Kasumi-1 (cell line): Measurements from ENCODE around the gene ENOPH1.
"Not testable (repeated sequence)": the region's sequence is repeated elsewhere in the genome, so short reads cannot be mapped to it uniquely, and the experiment has no call there.

Experiments
- DNase-seq, 2 experiments: peaks; one replicate each; lab custom pipeline; 2025; lab: John Stamatoyannopoulos, UW

Gene ENOPH1

DNA sequence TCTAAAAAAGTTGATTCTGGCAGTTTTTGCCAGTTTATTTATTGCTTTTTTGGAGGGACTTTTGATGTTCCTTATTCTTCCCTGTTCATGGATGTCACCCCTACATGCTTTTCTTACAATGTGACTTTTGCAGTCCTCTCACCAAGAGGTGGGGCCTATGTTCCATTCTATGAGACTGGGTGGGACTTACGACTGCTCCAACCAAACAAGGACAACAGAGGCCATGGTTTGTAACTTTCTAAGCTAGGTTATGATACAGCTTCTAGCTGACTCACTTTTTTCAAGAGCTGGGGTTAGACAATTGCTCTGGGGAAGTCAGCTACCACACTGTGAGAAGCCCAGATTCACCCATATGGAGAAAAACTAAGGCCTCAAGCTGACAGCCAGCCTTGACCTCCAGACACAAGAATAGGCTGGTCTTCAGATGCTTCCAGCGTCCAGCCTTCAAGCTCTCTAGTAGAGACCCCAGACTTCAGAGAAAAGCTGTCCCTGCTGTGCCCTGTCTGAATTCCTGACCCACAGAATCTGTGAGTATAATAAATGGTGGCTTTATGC, 39.5 kb downstream of the ENOPH1 start:
- DNase-seq, result no peak

DNA sequence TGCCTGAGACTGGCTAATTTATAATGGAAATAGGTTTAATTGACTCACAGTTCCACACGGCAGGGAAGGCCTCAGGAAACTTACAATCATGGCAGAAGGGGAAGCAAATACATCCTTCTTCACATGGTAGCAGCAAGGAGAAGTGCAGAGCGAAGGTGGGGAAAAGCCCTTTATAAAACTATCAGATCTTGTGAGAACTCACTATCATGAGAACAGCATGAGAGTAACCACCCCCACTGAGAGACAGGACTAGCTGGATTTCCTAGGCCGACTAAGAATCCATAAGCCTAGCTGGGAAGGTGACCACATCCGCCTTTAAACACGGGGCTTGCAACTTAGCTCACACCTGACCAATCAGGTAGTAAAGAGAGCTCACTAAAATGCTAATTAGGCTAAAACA, 42.7 kb downstream of the ENOPH1 start:
- DNase-seq, result not testable (repeated sequence)

DNA sequence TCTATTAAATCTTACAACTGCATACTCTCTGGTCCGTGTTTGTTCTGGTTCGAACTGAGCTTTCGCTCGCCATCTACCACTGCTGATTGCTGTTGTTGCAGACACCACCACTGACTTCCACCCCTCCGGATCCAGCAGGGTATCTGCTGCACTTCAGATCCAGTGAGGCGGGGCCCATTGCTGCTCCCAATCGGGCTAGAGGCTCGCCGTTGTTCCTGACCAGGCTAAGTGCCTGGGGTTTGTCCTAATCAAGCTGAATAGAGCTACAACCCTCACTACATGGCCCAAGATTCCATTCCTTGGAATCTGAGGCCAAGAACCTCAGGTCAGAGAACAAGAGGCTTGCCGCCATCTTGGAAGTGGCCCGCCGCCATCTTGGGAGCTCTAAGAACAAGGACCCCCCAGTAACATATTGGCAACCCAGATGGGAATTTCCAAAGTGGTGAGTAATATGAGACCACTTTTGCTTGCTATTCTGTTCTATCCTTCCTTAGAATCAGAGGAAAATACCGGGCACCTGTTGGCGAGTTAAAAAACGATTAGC, 43.3 kb downstream of the ENOPH1 start:
- no peak for DNase-seq

DNA sequence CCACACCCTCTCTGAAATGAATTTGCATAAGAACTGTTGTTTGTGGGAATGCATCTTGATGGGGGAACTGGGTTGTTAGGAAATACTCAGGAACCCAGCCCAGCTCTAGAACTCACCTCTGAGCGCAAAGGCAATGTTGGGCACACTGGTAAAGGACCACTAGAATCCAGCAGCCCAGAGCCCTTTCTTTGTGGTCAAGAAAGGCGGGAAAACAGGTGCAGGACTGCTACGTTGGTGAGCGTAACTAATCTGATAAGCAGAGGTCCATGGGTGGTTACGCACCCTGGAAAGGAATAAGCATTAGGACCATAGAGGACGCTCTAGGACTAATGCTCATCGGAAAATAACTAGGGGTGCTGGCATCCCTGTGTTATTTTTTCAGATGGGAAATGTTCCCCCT, 45.5 kb downstream of the ENOPH1 start:
- not testable (repeated sequence) for DNase-seq

DNA sequence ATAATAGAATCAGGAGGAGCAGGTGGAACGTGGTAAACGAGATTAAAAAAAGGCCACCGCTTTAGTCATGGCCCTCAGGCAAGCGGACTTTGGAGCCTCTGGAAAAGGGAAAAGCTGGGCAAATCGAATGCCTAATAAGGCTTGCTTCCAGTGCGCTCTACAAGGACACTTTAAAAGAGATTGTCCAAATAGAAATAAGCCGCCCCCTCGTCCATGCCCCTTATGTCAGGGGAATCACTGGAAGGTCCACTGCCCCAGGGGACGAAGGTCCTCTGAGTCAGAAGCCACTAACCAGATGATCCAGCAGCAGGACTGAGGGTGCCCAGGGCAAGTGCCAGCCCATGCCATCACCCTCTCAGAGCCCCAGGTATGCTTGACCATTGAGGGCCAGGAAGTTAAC, 47.1 kb downstream of the ENOPH1 start:
- not testable (repeated sequence) for DNase-seq

DNA sequence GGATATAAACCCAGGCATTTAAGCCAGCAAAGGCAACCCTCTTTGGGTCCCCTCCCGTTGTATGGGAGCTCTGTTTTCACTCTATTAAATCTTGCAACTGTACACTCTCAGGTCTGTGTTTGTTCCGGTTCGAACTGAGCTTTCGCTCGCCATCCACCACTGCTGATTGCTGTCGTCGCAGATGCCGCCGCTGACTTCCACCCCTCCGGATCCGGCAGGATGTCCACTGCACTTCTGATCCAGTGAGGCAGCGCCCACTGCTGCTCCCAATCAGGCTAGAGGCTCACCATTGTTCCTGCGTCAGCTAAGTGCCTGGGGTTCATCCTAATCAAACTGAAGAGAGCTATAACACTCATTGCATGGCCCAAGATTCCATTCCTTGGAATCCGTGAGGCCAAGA, 49.2 kb downstream of the ENOPH1 start:
- no peak for DNase-seq

DNA sequence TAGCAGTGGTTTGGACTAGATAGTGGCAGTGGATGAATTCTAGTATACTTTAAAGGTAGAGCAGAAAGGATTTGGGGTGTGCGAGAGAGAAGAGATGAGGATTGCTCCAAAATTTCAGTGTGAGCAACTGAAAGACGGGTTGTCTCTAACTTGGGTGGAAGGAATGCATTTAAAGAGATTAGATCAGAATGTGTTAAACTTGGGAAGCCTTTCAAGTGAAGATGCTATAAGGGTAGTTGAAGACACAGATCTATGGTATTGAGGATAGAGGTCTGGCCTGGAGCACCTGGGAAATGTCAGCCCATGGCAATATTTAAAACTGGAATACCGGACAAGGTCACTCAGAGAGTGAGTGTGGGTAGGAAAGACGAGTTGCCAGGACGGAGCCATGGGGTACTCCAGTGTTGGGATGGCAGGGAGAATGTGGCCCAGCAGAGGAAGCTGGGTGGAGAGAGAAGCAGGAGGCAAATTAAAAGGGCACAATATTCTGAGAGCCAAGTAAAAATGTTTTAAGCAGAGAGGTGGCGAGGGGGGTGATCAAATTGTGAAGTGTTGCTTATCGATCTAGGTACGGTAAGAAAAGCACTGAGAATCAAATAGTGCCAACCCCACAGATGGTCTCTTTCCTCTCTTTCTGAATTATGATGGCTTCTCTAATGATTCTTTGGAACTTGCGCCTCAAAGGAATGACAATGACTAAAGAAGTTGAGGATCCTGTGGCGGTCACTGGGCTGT, 50.5 kb downstream of the ENOPH1 start:
- DNase-seq, result no peak

DNA sequence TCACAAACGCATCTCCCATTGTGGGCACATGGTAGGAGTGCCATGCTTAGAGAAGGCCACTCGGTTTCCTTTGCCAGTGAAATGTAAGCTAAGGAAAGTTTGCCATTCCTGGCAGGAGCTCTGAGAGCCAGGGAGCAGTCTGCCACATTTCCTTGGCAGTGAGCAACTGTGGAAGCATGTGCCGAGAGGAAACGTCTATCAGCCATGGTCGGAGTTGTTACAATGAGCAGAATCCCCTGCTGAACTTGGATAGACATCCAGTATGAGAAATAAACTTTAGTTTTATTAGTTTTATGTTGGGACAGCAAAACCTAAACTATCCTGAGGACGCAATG, 51.1 kb downstream of the ENOPH1 start:
- DNase-seq, result no peak

DNA sequence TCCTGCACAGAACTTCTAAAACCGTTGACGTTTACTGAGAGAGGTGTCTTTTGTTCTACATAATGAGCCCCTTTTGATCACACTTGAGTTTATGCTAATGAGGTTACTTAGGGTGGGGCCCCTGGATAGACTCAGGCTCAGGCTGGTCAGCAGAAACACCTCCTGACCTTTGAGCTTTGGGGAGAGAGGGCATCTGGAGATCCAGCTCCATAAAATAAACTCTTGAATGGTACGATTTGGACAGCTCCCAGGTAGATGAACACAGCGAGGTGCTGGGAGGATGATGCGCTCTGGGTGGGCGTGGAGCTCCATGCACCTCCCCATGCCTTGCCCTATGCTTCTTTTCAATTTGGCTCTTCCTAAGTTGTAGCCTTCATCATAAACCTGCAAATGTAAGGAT, 52.0 kb downstream of the ENOPH1 start:
- no peak for DNase-seq

DNA sequence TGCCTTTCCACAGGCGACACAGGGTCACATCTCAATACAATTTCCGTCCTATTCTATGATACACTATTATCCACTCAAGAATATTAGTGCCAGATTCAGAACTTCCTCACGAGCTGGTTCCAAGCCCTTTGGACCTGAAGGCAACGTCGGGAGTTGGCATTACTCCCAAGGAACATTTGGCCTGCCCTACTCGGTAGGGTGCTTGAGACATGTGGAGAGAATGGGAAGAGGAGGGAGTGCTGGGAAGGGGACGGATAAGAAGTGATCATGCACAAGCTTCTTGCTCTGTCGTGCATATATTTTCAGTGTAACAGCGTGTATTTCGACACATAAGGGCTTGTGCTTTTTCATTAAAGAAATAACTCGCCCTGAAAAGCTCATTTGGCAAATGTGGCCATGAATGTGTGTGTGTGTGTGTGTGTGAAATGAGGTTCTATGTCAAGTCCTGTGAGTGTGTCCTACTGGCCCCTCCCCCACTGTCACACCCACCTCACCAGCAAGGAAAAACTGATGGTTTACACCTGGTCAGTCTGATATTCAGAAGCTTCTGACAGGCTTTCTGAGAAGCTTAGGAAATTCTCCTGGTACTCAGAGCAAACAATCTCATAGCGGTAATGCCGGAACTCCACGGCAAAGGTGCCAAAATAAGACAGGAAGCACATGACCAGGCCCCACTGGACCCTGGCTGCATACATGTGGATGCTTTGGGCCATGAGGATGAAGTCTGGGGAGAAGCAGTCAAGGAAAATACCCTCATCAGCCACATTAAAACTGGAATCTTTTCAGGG, 54.8 kb downstream of the ENOPH1 start:
- DNase-seq, result no peak

DNA sequence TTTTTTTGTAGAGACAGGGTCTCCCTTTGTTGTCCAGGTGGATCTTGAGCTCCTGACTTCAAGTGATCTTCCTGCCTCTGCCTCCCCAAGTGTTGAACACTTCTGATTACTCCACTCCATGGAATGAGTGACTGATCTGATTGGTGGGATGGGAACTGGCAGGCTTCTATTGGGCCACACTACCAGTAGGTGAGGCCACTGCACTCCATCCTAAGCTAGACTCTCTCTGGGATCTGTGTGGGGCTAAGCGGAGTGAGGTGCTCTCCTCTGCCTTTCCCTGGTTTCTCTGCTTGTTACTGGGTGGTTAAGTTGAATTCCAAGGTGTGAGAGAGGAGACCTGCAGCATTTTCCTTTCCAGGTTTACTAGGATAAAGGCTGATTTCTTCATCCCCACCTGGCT, 58.7 kb downstream of the ENOPH1 start:
- no peak for DNase-seq

DNA sequence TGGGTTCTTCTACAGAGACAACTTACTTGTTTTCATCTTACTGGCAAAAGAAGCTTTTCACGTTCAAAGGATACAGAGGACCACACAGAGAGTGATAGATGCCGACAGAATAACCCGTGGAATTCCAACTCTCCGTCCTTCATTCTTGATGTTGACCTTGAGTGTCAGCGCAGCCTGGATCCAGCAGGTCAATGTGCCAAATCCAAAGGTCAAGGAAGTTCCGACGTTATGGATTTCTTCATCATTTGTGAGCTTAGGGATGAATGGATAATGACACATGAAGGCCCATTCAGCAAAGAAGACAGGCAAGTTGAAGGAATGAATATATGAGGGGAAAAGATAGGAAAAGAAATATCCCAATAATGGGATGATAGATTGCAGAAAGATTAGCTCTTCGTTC, 59.6 kb downstream of the ENOPH1 start:
- no peak for DNase-seq

DNA sequence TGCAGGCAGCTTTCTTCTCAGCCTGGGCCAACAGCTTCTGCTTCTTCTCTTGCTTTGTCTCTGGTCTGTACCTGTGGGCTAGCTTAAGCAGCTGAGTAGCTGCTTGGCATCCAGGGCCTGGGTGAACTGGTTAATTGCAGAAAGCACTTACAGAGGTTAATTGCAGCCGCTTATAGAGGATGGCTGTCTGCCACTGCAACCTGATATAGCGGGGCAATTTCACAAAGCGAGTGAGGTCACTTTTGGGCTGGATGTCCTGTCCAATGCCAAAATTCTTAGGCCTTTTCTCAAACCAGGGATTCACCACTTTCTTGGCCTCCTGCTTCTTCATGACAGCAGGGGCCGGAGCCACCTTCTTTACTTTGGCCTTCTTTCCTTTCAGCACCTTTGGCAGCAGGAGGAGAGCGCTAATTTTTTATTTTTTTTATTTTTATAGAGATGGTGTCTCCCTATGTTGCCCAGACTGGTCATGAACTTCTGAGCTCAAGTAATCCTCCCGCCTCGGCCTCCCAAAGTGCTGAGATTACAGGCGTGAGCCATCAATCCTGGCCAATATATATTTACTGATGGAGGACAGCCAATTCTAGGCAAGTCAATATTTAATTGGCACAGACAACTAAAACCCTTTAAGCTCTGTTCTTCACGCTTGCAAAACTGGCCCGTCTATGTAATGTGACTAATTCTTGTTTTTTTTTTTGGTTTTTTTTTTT, 61.0 kb downstream of the ENOPH1 start:
- no peak for DNase-seq

DNA sequence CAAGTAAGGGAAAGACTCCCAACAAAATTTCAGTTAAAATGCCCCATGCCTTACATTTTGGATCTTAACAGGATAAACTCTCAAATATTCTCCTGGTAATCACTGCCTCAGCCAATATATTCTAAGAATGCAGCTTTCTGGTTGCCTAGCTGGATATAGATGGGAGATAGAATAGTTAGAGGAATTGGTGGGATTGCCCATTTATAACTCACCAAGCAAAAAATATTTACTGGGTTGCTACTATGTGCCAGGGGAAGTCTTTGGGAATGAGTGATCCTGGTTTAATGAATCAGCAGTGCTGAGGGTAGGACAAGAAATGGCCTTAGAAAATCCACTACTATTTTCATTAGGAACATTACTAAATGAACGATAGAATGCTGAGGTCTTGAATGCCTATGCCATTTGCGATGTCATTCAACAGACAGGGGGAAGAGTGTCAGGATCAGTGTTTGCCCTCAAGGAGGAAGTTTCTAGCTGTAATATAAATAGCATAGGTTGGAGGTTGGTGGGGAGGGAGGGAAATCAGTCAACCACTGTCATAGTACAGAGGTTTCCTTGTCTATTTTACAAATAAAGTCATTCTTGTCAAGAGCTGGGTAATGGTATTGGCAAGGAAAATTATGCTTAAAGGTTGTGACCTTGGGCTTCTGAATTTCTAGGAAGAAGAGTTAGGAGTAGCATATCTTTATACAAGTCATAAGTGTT, 63.5 kb downstream of the ENOPH1 start:
- DNase-seq, result peak; percentile 59 to 70

DNA sequence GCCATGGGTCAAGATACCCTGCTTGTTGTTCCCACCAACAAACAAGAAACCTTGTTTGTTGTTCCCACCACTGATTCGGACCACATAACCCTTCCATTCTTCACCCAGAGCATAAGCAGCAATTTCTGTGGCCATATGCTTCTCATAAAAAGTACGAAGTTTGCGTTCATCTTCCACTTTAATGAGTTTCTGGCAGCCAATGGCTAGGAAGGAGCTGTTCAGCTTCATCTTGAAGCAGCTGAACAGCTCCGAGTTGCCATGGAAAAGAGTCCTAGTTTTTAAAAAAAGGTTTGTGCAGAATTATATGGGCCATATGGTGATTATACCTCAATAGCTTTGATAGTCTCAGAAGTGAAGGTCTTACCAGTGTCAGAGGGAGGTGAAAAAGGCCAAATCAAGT, 65.3 kb downstream of the ENOPH1 start:
- DNase-seq, result no peak

DNA sequence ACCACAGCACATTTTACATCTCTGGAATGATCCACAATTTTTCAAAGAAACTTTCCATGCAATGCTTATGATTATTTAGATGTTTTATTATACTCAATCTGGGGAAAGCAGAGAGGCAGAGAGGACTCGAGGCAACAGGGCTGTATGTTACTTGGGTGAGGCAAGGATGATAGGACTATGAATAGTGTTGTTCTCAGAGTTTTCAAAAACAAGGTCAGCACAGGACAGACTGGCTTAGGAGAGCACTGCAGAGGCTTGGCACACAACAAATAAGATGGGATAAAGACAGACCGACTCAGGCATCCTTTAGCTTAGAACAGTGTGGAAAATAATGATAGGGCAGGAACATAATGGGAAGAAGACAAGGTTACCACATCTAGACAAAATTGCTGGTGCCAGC, 66.0 kb downstream of the ENOPH1 start:
- DNase-seq, result no peak

DNA sequence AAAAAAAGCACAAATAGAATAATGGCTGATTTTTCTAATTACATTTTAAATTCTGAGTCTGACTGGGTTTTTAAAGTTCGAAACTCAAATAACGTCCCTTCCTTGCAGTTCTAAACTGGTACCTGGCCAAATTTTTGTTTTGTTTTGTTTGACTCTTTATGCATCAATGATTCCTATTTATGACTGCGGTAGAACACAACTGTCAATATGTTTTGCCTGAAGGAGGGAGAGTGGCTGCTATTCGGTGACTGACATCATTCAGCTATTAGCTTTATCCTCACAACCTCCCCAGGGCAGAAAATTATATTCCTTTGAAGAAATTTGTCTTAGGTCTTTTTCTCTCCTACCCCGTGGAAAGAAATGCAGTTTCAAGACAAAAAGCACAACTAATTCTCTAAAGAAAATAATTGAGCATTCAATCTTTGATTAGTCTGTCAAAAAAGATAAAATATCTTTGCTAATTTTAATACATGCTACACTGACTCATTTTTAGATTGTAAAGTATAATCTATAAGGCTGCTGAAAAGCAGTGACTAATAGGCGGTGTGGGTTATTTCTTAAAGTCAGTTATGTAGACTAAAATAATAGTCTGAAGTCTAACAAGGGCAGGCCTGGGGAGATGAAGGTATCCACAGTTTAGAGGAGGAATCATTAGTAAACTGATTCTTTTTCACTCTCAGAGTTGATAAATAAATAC, 69.5 kb downstream of the ENOPH1 start:
- DNase-seq, result no peak

DNA sequence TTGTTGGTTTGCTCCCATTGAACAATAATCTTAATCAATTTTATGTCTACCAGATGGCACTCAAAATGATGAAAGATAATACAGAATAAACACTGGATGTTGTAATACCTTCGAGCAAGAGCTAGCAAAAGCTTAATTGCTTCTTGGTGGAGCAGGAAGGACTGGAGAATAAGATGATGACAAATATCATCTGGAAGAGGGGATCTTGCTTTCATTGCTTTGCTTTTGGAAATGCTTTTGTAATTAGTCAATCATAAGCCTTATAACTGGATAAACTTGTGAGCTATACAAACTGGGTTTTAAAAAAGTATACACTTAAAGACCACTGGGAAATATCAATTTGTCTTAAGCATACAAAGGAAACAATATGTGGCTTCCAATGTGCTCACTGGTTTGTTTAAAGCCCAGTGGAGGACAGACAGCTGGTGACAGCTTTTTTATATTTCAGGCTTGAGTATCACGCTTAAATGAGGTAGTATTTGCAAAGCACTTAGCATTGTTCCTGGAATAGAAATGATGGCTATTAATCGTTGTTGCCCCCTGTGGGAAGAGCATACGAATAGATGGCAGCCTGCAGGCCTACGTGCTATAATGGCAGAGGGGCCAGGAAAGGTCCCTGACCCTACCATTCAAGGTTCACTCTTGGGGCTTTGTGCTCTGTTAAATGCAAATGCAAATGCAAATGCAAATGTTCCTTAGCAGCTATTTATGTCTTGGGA, 70.2 kb downstream of the ENOPH1 start:
- no peak for DNase-seq

DNA sequence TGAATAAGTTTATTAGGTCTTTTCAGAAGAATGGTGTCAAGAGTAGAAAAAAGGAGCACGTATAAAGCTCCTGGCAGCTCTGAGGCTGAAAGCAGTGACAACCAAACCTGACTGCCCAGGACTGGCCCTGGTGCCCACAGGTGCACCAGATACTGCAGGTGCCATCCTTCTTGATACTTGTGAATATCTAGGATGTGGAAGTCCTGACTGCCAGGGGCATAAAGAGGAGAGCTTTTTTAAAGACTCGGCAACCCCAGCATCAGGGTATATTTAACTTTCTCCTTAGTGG, 70.7 kb downstream of the ENOPH1 start:
- no peak for DNase-seq

DNA sequence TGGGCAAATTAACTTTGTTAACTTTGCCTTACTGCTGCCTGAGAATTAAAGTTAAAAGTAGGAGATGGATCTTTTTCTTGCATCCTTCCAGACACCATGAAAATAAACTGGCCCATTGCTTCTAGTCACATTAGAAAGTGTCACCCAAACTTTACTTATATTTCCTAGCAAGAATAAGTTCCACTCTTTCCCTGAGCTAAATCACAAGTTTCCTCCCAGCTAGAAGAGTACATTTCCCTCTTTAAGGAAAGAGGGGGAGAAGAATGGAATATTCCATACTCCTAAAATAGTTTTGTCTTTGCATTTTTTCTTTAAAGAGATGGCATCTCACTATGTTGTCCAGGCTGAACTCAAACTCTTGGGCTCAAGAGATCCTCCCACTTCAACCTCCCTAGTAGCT, 77.6 kb downstream of the ENOPH1 start:
- DNase-seq, result no peak
